NCI-H82 (cell line): Measurements from ENCODE around the gene NASP.
A peak's percentile ranks its signal among the peaks of the same experiment; 100 is the strongest.

Experiments used
- DNase-seq: peaks from one replicate; lab custom pipeline; 2025; lab: John Stamatoyannopoulos, UW

NASP gene

DNA sequence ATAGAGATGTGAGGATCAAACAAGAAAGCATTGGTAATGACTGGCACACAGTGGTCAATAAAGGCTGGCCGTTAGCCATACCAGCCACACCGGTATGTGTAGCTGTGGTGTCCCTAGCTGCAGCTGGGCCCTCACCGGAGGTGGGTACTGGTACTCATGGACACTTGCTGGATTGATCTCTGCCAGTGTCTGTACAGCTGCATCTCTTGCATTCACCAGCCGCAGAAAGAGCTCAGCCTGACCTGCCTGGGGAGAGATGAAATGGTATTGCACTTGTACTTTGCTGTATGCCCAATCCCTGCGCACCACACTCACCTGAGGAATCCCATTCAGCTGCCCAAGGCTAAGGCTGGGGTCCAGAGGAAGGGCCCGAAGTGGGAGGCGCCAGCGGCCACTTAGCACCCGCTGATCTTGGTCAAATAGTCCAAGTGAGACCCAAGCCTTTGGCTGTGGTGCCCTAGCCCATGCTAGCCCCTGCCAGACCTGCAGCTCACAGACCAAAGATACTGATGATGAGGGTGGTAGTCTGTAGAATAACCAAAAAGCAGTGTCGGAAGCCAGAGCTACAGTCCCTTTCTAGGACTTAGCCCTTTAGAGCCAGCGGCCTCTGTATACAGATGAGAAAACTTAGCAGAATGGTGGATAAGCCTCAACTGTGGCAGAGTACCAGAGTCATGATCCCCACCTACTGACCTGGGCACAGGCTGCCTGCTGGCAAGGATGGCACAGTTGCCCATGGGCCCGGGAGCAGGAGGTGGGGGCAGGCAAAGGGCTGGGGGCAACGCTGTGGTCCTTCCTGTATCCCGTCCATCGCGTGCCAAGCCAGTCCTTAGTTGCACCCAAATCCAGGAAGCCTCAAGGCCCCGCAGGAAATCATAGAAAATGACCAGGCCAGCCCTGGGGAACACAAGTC lies 37.0 kb downstream of the NASP start:
- DNase-seq = no peak

- no peak for DNase-seq
Observed at GRCh38 chr1:45621501-45621836, 37.6 kb downstream of the NASP start.

DNA sequence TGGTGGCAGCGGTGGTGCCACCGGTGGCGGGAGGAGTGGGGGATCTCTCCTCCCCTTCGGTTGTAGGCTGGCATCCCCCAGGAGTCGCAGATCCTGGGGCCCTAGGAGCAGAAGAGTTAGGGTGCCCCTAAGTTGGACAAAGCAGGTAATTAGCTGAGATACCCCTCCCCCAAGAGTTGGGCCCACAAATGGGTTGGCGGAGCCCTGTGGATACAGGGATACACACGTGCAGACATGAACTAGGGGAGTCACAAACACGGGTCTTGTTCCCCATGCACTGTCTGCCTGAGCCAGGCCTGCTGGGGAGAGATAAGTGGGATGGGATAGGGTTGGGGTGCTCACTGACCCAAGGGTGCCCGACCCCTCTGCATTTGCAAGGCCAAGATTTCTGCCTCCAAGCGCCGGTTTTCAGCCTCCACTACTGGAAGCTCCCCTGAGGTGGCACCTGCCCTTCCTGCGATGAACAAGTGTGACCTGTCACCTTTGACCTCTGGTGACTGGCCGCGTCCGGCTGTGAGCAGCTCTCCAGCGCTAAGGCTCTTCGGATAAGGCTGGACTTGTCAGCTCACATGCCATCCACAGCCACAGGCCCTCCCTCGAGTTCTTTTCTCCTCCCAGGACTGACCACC lies 38.2 kb downstream of the NASP start:
- no peak for DNase-seq

DNA sequence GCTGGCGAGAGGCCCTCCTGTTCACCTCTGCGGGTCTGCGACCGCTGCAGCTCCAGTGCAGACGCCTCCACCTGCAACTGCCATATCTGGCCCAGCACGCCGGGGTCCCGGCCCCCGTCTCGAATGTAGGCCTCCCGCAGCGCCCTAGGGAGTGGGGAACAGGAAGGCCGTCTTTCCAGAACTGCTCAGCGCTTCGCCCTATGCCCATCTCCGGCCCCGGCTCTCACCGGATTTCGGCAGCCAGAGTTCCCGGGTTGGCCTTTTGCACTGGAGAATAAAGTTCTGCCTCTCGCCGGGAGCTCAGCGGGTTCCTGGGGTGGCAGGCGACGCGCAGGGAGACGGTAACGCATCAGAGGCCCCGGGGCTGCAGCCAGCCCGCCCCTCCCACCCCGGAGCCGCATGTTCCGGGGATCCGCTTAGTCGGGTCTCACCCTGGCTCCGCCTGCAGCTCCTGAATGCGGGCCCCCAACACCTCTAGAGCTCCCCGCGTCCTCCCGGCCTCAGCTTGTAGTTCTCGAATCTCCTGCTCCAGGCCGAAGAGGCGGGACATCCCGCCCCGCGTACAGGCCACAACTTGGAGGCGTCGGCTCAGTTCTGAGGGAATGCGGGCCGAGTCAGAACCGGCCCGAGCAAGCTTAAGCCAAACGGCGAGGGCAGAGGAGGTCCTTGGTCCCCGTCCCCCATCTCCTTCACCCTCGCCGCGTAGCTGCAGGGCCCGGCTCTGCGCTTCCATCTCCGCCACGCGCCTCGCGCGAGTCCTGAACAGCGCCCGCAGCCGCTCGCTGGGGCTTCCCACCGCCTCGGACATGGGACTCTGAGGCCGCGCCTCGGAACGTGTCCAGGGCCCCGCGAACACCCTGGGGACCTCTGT lies 38.9 kb downstream of the NASP start:
- DNase-seq = no peak

DNA sequence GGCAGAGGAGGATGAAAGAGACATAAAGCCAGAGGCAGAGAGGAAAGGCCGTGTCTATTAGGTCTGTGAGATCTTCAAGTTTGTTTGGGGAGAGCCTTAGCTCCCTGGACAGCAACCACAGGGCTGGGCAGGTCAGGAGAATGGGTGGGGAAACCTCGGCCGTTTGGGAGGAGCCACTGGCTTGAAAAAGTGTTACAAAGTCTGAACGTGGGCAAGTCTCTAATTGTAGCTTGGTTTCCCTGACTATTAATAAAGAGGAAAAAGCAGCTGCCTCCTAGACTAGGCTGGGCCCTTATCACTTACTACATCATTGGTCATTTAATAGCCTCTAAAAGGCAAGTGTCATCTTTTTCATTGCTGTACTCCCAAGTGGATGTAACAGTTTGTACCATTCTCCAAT lies 40.1 kb downstream of the NASP start, which contains the start of gene CCDC17:
TSS of gene CCDC17 (minus strand) at position 83 of the 400 bp plus-strand sequence. CDS start 145 bp downstream, outside the sequence.
- DNase-seq = no peak

DNA sequence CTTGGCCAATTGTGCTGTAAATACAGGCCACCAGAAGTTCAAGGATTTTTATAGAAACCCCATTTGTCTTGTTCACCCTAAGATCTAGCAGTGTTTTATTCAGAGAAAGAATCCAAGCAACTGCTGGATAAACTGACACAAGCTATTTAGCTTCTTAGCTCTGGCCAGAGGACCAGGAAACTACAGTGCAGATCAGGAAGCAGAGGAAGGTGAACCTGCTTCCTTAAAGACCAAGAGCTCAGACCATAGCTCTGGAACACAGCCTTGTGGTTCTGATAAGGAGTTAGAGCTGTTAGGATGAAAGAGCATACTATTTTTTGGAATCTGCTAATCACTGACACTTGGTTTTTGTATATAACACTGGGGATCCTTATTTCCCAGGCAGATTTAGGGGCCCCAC lies 45.2 kb downstream of the NASP start:
- DNase-seq = no peak

- no peak for DNase-seq
Observed at GRCh38 chr1:45630429-45630828, 46.6 kb downstream of the NASP start.

- no peak for DNase-seq
Observed at GRCh38 chr1:45635211-45635610, 51.4 kb downstream of the NASP start.

DNA sequence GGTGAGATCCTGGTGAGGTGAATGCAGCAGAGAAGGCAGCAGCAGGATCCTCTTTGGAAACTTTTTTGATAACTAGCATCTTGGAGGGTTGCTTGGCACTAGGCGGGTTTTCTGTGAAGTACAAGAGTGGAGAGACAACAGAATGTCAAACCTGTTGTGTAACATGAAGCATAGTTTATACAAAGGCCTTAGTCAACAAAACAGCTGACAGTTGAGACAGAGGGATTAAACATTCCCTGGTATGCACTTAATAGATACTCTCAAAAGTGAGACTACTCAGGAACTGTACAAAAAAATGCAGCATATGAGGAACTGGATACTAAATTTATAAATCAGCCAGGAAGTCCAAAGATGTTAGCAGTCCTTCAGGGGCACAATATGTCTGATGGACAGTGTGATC lies 56.5 kb downstream of the NASP start:
- DNase-seq = no peak

DNA sequence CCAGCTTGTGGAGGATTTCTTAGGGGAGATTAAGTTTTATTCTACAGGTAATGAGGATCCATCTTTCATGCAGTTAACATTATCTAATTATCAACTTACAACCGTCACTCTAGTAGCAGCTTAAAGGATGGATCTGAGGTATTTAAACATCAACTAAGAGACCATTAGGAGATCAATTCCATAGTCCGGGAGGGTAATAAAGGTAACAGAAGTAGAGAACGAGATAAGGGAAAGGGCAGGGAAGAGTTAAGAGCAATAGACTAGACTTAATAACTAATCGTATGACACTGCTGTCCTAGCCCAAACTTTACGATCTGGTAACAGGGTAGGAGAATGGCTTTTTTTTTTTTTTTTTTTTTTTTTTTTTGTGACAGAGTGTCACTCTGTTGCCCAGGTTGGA lies 59.5 kb downstream of the NASP start:
- peak; percentile 95 for DNase-seq

DNA sequence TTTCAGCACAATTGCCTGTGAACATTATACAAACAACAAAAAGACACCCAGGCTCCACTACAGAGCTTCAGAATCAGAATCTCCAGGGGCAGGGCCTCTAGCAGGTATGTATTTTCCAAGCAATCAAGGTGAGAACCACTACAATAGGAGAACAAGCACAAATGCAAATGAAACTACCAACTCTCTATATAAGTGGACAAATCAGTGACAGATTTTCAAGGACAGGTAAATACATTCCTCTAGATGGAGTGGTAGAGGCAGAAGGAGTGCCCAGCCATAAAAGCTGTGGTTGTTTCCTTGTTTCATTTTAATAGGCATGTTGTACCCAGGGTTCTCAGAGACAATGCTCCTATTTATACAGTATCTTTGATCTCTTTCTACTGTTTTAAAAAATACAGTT lies 60.1 kb downstream of the NASP start:
- peak; percentile 23 for DNase-seq

GRCh38 chr1:45644661-45645060 lies 60.8 kb downstream of the NASP start:
- DNase-seq = no peak

DNA sequence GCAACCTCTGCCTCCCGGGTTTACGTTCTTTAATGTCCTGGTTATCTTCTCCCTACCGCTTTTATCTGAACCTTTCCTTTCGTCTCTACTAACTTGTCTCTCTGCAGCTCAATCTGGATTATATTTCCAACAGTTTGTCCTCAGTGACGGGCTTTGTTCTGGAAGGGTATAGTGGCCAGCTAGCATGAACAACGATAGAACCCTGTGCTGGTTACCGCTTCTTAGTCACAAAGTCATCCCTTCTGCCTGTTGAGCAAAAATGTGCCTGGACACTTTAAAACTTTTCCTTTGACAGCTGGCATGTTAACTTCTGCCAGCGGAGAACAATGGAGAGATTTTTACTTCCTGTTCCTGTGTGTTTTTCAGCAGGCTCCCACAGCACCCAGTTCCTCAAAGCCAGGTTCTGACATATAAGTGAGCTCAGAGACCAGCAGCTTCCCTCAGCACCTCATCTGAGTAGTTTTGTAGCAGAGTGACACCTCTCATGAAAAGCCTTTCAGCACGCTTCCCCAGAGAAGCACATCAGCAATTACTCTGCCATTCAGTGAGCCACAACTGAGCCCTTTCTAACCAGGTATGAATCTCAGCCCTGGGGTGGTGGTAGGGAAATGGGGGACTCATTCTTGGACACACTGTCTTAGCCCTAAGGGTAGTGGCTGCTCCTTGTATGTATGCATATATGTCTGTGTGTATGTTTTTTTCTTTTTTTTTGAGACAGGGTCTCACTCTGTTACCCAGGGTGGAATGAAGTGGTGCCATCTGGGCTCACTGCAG lies 63.6 kb downstream of the NASP start:
- no peak for DNase-seq

- no peak for DNase-seq
Observed at GRCh38 chr1:45654540-45655280, 70.9 kb downstream of the NASP start.

GRCh38 chr1:45656573-45657226 lies 72.9 kb downstream of the NASP start:
- no peak for DNase-seq

DNA sequence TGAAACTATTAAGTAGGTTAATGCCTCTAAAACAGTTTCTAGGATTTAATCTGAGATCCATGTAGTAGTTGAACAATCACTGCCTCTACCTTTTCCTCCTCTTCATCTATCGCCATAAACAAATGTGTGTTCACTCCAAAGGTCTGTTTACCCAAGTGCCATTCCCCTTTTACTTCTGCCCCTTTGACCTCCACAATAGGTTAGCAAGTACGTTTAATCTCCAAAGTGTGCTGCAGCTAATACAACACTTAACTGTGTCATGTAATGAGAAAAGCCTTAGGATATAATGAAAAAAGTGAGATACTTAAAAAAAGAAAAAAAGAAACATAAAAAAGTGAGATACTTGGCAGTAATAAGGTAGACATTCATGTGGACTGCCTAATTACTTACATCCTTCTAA lies 74.3 kb downstream of the NASP start:
- DNase-seq = no peak

DNA sequence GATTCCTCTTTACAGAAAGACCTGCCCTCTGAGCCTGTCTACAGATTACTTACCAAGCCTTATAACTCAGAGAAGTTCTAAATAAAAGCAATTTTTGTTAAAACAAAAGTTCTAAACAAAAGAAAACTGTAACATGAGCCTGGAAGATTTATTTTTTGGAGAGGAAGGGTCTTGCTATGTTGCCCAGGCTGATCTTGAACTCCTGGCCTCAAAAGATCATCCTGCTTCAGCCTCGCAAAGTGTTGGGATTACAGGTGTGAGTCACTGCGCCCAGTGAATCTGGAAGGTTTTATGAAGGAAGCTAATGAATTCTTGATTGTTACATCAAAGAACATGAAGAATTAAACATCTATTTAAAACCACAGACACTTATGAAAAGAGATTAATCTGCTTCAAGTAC lies 75.4 kb downstream of the NASP start:
- no peak for DNase-seq

DNA sequence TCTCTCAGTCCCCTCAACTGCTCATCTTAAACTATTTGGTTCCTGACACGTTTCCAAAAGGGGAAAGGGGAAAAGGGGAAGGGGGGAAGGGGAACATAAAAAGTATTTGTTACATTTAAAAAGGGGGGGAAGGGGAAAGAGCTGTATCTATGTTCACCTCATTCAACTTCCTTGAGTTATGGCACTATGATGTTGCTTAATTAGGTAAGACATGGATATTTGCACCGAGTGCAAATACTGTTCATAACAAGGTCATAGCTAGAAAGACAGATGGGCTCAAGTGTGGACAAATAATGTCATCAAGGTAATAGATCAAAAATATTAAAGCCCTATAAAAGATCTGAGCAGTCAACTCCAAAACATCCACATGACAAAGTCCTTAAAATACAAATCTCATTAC lies 76.5 kb downstream of the NASP start:
- no peak for DNase-seq

DNA sequence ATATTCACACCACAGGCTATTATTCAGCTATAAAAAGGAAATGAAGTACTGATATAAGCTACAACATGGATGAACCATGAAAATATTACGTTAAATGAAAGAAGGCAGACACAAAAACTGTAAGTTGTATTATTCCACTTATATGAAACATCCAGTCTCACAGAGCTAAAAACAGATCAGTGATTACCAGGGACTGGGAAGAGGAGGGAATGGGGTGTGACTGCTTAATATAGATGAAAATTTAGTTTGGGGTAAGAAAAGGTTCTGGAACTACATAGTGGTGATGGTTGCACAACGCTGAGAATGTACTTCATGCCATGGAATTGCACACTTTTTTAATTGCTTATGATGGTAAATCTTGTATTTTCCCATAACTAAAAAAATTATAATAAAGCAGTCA lies 83.0 kb downstream of the NASP start:
- no peak for DNase-seq

DNA sequence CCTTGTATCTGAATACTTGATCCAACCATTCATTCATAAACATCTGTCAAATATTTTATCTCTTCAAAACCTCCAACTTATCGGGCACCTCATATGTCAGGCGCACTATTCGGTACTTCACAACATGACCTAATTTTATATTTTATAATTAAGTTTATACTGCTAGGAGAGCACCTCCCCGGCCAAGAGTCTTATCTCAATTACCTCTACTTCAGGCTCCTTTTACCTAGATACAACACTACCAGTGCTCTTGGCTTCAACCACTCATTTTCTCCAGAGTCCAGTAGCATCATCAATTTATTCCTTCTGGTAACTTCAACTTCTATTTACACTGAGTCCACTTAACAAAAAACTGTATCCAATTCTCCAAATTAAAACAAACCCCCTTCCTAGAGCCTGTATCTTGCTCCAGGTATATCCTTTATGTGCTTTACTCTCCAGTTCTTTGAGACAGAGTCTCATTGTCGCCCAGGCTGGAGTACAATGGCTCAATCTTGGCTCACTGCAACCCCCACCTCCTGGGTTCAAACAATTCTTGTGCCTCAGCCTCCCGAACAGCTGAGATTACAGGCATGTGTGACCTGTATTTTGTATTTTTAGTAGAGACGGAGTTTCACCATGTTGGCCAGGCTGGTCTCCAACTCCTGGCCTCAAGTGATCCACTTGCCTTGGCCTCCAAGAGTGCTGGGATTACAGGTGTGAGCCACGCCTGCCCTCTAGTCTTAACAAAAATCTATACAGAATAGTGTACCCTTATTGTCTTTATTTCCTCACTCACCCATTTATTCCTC lies 83.7 kb downstream of the NASP start:
- no peak for DNase-seq
